Keratinocyte (primary cell): ENCODE data around the gene PRPF40B.

ENCODE experiments used
- CTCF ChIP-seq, 3 experiments: IDR thresholded peaks in 1 of 3; conservative IDR thresholded peaks in 1 of 3; optimal IDR thresholded peaks in 1 of 3; 2 replicates in 2 of 3; 3 replicates in 1 of 3; pipeline versions ENCODE3 to v1.5.1; 2011; ENCODE audit warnings: low read length in 3 of 3, mild to moderate bottlenecking in 3 of 3, moderate library complexity in 2 of 3, control low read depth in 1 of 3, inconsistent platforms in 1 of 3; ENCODE audit not compliant: insufficient read depth in 2 of 3; ENCODE audit errors: extremely low read depth in 1 of 3
- EZH2 ChIP-seq: IDR thresholded peaks from one replicate; pipeline ENCODE4 v1.6.1; 2012; ENCODE audit warnings: inconsistent platforms, mild to moderate bottlenecking, low read length, moderate library complexity

DNA sequence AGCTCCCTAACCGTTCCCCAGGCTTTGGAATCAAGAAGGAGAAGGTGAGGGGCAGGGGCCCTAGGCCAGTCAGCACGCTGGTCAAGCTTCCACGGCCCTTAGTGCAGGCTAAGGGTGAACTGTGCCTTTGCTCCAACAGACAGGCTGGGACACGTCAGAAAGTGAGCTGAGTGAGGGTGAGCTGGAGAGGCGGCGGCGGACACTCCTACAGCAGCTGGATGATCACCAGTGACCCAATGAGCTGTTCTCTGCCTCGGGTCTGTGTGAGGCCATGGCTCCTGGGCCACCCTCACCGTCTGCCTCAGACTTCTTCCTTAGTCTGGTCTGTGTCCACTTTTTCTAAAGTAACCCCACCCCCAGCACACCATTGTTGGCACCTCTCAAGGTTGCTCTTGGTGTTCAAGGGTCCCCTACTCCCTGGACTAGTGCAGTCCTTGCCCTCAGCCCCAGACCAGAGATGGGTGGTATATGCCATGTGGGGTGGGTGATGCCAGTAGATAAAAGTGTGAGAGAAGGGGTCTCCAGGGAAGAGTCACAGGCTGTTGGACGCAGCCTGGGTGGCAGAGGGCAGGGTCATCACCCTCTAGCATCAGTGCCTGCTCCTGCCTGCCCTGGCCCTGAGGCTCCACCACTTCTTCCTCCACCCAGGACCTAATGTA lies 20.7 kb downstream of the PRPF40B start:
- TF ChIP-seq EZH2 (no peak), CTCF (optimal IDR thresholded peaks at IDR 0.05 in 1 of 3, IDR thresholded peaks at IDR 0.05 in 1 of 3, conservative IDR thresholded peaks at IDR 0.05 in 1 of 3; ENCODE audit: extremely low read depth in 1 of 3, insufficient read depth in 2 of 3, low read length in 3 of 3) (no peak)
